ENCODE measurements around the gene CD4. TPM values are rescaled to one million over a fixed set of nuclear protein-coding genes. Genes with fewer than 3 reads are reported as not detected.
"Not testable (repeated sequence)": the region's sequence is repeated elsewhere in the genome, so short reads cannot be mapped to it uniquely, and the experiment has no call there.

The CD4 gene
- total RNA-seq, 1 donor from 2014 or later = 0.75 TPM

GRCh38 chr12:6860116-6860515, 70.8 kb downstream of the CD4 start:
- no peak for TF ChIP-seq CTCF (conservative IDR thresholded peaks at IDR 0.05; ENCODE audit: low read depth, low read length)
- no peak for DNase-seq (ENCODE audit: low read depth)
- H3K4me3 ChIP-seq (ENCODE audit: low read depth, low read length) = no peak overlapping the region

GRCh38 chr12:6860942-6861341, 71.6 kb downstream of the CD4 start:
- no peak for TF ChIP-seq CTCF (conservative IDR thresholded peaks at IDR 0.05; ENCODE audit: low read depth, low read length)
- H3K4me3 ChIP-seq (ENCODE audit: low read depth, low read length) = no peak overlapping the region
- DNase-seq (ENCODE audit: low read depth) = no peak

GRCh38 chr12:6861391-6861790, 72.1 kb downstream of the CD4 start:
- no peak for DNase-seq (ENCODE audit: low read depth)
- TF ChIP-seq CTCF (conservative IDR thresholded peaks at IDR 0.05; ENCODE audit: low read depth, low read length) = no peak
- no peak overlapping the region for H3K4me3 ChIP-seq (ENCODE audit: low read depth, low read length)

- no peak overlapping the region for H3K4me3 ChIP-seq (ENCODE audit: low read depth, low read length)
- DNase-seq (ENCODE audit: low read depth) = no peak
- no peak for TF ChIP-seq CTCF (conservative IDR thresholded peaks at IDR 0.05; ENCODE audit: low read depth, low read length)
Observed at GRCh38 chr12:6863033-6863432, 73.7 kb downstream of the CD4 start.

- DNase-seq (ENCODE audit: low read depth) = no peak
- H3K4me3 ChIP-seq (ENCODE audit: low read depth, low read length) = no peak overlapping the region
- no peak for TF ChIP-seq CTCF (conservative IDR thresholded peaks at IDR 0.05; ENCODE audit: low read depth, low read length)
Observed at GRCh38 chr12:6863586-6864321, 74.4 kb downstream of the CD4 start.

GRCh38 chr12:6865307-6865706, 76.0 kb downstream of the CD4 start:
- DNase-seq (ENCODE audit: low read depth); H3K4me3 ChIP-seq (ENCODE audit: low read depth, low read length): not testable (repeated sequence)

GRCh38 chr12:6866163-6866919, 77.0 kb downstream of the CD4 start:
- no peak for DNase-seq (ENCODE audit: low read depth)
- no peak for TF ChIP-seq CTCF (conservative IDR thresholded peaks at IDR 0.05; ENCODE audit: low read depth, low read length)
- H3K4me3 ChIP-seq (ENCODE audit: low read depth, low read length) = peak overlapping the region; percentile 89

Measured in epithelial cell of proximal tubule (primary cell).